ENCODE results near the gene SDCBP2. TPM values are rescaled to one million over a fixed set of nuclear protein-coding genes. Genes with fewer than 3 reads are reported as not detected.

The SDCBP2 gene
- total RNA-seq, 1 experiment from 2014 or later = 3.3 TPM

DNA sequence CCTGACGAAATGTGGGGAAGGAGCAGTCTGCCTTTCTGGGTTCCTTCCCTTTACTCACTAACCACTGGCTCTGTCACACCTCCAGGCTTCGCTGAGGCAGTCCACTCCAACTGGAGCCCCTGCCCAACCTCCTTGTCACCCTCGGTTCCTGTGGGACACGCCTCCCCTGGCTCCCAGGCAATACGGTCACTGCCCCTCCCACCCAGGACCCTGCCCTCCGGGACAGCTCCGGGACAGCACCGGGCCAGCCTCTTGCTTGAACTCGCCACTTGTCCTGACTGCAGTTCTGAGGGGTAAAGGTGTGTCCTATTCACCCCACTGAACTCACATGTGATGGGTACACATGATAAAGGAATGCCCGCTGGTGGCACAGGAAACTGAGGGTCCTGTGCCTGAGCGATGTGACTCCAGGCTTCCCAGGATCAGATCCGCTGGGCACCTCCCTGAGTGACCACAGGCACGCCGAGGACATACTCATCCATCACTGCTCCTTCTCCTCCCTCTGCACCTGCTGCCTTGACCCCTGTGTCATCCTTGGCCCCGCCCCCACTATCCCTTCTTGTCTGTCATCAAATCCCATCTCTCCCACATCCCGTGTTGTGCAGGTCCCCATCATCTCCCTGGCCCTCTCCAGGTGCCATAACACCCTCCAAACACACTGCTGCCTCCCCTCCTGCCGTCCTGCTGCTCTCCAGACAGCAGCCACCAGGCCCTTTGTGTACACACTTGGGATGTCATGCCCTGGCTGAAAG is 7.9 kb downstream of the SDCBP2 start:
- Mint-ChIP-seq H3K4me3 (no peak overlapping the region), H3K9me3 (no peaks in the 10 kb centered on the region), H3K27ac (no peak overlapping the region), H3K27me3 (ENCODE audit: low read depth) (peaks cover 32% of the 10 kb centered on the region), H3K36me3 (no peaks in the 10 kb centered on the region), H3K4me1 (no peaks in the 10 kb centered on the region)
- POLR2A ChIA-PET = no interaction called here
- CTCF ChIA-PET = interaction anchor here (0.9 to 2.7 kb wide), 3 partner anchors 8 to 20 kb away, joined by 3 to 33 read pairs (median 3); no protein-coding TSS in a partner anchor
- DNase-seq (ENCODE audit: low spot score) = no peak
- no peak for TF ChIP-seq ZNF317 (CRISPR knock-in tag; IDR thresholded peaks at IDR 0.05; ENCODE audit: borderline replicate concordance, low read depth)
- TF ChIP-seq, protein P1, sequence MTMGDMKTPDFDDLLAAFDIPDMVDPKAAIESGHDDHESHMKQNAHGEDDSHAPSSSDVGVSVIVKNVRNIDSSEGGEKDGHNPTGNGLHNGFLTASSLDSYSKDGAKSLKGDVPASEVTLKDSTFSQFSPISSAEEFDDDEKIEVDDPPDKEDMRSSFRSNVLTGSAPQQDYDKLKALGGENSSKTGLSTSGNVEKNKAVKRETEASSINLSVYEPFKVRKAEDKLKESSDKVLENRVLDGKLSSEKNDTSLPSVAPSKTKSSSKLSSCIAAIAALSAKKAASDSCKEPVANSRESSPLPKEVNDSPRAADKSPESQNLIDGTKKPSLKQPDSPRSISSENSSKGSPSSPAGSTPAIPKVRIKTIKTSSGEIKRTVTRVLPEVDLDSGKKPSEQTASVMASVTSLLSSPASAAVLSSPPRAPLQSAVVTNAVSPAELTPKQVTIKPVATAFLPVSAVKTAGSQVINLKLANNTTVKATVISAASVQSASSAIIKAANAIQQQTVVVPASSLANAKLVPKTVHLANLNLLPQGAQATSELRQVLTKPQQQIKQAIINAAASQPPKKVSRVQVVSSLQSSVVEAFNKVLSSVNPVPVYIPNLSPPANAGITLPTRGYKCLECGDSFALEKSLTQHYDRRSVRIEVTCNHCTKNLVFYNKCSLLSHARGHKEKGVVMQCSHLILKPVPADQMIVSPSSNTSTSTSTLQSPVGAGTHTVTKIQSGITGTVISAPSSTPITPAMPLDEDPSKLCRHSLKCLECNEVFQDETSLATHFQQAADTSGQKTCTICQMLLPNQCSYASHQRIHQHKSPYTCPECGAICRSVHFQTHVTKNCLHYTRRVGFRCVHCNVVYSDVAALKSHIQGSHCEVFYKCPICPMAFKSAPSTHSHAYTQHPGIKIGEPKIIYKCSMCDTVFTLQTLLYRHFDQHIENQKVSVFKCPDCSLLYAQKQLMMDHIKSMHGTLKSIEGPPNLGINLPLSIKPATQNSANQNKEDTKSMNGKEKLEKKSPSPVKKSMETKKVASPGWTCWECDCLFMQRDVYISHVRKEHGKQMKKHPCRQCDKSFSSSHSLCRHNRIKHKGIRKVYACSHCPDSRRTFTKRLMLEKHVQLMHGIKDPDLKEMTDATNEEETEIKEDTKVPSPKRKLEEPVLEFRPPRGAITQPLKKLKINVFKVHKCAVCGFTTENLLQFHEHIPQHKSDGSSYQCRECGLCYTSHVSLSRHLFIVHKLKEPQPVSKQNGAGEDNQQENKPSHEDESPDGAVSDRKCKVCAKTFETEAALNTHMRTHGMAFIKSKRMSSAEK (CRISPR knock-in tag; IDR thresholded peaks at IDR 0.05; ENCODE audit: borderline replicate concordance) = no peak
- TF ChIP-seq ERG (CRISPR knock-in tag; IDR thresholded peaks at IDR 0.05) = no peak
- TF ChIP-seq ZBTB21 (CRISPR knock-in tag; IDR thresholded peaks at IDR 0.05; ENCODE audit: borderline replicate concordance) = no peak
- TF ChIP-seq, protein P2, sequence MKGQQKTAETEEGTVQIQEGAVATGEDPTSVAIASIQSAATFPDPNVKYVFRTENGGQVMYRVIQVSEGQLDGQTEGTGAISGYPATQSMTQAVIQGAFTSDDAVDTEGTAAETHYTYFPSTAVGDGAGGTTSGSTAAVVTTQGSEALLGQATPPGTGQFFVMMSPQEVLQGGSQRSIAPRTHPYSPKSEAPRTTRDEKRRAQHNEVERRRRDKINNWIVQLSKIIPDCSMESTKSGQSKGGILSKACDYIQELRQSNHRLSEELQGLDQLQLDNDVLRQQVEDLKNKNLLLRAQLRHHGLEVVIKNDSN (CRISPR knock-in tag; IDR thresholded peaks at IDR 0.05) = no peak
- no peak for TF ChIP-seq CDX4 (CRISPR knock-in tag; IDR thresholded peaks at IDR 0.05; ENCODE audit: borderline replicate concordance)
- TF ChIP-seq ATF1 (CRISPR knock-in tag; IDR thresholded peaks at IDR 0.05) = no peak
- TF ChIP-seq MAX (CRISPR knock-in tag; IDR thresholded peaks at IDR 0.05) = no peak
- TF ChIP-seq GRHL2 (CRISPR knock-in tag; IDR thresholded peaks at IDR 0.05; ENCODE audit: insufficient replicate concordance, severe bottlenecking) = no peak
- no peak for TF ChIP-seq ZNF263 (CRISPR knock-in tag; IDR thresholded peaks at IDR 0.05; ENCODE audit: low read depth)
- no peak for TF ChIP-seq OVOL2 (CRISPR knock-in tag; IDR thresholded peaks at IDR 0.05; ENCODE audit: borderline replicate concordance)
- TF ChIP-seq IRF2 (CRISPR knock-in tag; IDR thresholded peaks at IDR 0.05; ENCODE audit: borderline replicate concordance, low read depth) = no peak
- no peak for TF ChIP-seq SMAD3 (CRISPR knock-in tag; IDR thresholded peaks at IDR 0.05; ENCODE audit: borderline replicate concordance)
- TF ChIP-seq, protein P3, sequence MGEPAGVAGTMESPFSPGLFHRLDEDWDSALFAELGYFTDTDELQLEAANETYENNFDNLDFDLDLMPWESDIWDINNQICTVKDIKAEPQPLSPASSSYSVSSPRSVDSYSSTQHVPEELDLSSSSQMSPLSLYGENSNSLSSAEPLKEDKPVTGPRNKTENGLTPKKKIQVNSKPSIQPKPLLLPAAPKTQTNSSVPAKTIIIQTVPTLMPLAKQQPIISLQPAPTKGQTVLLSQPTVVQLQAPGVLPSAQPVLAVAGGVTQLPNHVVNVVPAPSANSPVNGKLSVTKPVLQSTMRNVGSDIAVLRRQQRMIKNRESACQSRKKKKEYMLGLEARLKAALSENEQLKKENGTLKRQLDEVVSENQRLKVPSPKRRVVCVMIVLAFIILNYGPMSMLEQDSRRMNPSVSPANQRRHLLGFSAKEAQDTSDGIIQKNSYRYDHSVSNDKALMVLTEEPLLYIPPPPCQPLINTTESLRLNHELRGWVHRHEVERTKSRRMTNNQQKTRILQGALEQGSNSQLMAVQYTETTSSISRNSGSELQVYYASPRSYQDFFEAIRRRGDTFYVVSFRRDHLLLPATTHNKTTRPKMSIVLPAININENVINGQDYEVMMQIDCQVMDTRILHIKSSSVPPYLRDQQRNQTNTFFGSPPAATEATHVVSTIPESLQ (CRISPR knock-in tag; IDR thresholded peaks at IDR 0.05) = no peak
- no peak for TF ChIP-seq TEAD1 (CRISPR knock-in tag; IDR thresholded peaks at IDR 0.05)
- TF ChIP-seq NR1H2 (CRISPR knock-in tag; IDR thresholded peaks at IDR 0.05) = no peak
- TF ChIP-seq FOXK1 (CRISPR knock-in tag; IDR thresholded peaks at IDR 0.05) = no peak
- ATAC-seq = no peak
